Measurements from ENCODE around the gene SLC66A1. TPM values are rescaled to one million over a fixed set of nuclear protein-coding genes. Genes with fewer than 3 reads are reported as not detected.
A peak's percentile ranks its signal among the peaks of the same experiment; 100 is the strongest.

SLC66A1 gene
- total RNA-seq, 1 donor from 2014 or later, result 6.9 TPM

DNA sequence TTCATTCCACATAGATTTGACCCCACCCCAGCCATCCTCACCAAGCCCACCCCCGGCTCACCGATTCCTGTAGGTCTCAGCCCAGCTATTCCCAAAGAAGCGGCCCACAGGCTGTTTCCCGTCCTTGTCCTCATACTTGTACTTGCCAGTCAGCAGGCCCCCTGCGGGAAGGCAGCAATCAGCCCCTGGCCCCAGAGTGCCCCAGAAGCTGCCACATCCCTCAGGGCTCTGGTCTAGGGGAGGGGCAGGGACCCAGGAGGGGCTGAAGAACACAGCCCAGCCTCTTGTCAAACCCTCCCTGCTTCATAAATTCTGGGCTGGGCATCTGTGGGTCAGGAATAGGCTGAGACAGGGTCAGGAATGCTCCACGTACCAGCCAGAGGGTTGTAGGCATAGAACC lies 5.2 kb upstream of the SLC66A1 start:
- ATAC-seq, result no peak

DNA sequence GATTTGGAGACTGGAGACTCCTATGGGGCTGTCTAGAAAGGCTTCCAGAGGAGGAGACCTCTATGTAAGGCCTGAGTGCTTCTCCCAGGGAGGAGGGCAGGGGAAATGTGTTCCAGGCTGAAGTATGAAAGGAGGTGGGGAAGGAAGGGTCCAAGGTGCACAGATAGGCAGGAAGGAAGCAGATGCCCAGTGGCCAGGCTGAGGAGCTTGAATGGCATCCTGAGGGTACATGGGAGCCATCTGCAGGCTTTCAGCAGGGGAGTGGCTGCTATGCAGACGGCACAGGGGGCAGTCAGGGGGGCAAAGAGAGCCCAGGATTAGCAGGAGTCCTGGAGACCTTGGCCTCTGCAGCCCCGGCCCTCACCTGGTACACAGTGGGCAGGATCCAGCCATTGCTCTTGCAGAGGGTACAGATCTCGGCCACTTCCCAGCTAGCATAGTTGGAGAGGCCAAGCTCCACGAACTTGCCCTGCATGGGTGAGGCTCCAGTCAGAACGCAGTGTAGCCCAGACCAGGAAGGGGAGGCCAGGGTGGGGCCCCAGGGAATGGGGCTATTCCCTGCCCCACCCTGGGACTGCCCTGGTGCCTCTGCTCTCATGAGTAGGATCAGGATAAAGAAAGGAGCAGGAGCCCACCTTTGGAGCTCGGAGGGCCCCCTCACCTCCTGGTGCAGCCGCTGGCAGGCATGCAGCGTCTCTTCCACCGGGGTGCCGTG lies 4.2 kb upstream of the SLC66A1 start:
- ATAC-seq, result no peak

DNA sequence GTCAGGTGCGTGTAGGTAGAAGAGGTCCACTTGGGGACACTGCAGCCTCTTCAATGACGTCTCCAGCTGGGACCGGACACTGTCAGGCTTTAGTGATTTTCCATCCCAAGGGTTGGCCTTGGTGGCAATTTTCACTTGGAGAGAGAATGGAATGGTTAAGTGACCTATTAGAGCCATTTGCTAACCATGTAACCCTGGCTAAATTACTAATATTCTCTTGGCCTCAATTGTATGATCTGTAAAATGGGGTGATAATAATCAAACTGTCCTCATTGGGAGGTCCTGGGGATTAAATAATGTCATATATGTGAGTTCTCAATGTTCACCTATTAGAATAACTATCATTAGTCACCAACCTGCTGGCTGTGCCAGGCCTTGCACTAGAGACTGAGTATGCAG lies 3.6 kb upstream of the SLC66A1 start:
- ATAC-seq, result no peak

DNA sequence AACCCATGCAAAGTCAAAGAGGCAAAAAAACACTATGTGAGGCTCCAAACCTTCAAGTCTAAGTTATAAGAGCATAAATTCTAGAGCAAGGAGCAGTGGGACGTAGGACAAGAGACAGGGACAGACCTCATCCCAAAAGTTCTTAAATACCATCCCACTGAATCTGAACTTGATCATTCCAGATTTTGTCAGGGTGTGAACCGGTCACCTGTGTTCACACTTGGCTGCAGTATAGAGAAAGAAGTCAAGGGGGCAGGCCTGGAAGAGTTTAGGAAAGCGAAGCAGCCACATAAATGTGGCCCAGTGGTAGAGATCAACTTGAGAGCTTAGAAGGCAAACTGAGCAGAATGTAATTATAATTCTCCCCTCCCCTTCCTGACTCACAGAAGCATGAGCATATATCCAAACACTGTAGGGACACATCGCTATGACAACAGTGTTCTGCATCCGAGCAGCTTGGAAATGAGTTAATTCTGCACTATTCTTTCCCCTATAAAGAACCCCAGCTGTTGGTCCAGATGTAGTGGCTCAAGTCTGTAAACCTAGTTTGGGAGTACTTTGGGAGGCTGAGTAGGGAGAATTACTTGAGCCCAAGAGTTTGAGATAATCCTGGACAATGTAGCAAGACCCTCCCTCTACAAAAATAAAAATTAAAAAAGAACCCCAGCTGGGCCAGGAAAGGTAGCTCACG lies 2.9 kb upstream of the SLC66A1 start:
- ATAC-seq, result no peak

DNA sequence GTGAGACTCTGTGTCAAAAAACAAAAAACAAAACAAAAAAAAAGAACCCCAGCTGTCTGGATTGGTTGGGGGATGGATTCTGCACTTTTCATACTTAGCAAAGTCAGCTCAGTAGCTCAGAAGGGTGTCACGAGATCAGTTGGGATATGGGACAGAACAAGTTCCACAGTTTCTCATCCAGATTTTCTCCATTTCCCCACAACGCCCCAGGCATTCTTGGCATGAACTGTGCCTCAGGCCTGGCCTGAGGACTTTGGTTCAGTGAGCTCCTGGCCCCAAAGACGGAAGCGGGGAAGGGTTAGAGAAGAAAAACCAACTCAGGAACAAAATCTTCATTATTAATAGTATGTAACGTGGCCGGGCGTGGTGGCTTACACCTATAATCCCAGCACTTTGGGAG lies 2.1 kb upstream of the SLC66A1 start:
- ATAC-seq, result no peak

DNA sequence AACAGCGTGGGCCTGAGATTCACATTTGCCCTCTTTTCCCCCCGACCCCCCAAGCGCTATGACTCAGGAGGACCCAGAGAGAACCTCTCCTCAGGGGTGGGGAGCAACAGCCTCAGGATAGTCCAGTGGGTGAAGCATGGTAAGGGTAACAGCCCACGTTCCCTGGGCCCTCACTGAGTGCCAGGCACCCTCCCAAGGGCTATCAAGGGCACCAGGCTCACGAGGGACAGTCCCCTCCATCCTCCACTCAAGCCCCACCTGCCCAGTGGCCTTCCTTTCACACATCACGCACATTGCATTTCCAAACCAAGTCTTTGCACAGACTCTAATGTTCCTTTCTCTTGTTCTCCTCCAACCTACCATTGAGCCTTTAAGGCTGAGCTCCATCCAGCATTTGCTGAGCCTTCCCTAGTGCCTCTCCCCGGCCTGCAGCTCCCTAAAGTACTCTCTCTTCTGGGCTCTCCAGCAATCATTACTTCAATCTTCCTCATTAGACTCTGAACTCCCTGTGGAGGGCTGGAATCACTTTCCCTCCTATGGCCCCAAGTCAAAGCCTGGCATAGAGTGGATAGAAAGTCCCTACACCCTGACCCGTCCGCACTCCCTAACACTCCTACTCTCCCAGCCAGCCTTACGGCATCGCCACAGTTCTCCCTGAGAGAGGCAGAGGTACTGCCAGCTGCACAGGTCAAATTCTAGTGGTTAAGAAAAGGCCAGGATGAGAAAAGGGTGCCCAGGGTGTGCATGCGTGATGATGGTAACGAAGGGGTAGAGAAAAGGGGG lies 1.2 kb upstream of the SLC66A1 start:
- ATAC-seq, result no peak

DNA sequence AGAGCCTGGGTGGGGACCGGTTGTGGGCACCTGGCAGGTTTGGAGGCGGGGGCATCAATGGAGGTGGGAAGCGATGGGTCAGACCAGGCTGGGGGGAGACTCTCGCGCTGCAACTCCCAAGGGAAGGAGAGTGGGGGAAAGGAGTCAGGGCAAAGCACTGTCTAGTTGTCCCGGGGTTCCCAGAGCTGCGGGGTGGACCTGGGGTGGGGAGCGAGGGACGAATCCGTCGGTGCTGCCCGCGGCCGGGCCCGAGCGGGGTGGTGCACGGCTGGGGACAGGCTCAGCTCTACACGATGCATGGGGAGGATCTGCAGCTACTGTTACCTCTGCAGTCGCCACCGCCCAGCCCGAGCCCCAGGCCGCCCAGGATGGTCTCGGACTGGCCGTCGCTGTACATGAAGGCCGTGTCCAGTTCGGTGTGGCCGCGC lies 609 bp upstream of the SLC66A1 start:
- peak; percentile 19 for ATAC-seq

DNA sequence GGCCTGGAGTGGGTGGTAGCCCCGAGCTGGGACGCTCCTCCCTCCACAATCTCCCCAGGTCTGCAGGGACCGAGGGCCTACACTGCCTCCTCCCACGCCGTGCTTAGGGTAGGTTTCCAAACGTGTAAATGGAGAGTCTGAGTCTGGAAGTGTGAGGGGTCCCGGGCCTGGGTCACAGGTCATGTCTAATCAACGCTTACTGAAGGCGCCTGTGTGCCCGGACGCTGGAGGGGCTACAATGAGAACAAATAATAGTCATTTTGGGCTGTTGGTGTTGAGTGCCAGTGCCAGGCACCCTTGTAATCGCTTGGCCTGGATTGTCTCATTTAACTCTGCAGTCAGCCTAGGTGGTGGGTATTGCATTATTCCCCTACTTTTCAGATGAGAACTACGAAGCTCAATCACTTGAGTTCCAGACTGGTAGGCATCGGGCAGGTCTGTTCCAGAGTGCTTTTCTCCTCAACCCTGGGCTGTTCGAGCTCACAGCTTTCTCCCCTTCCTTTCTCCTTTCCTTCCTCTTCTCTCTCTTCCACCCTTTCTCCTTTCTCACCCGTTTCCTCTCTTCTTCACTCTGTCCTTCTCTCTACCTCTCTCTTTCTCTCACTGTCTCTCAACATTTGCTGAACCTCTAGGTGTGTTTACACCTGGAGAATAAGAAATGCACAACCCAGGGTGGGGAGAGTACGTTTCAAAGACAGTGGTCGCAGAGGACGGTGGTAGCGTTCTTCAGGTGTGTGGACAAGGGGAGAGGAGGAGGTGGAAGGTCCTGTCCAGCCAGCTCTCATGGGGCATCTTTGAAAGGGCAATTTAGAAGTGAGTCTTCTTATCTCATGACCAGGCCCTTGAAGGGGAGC lies 883 bp downstream of the SLC66A1 start:
- no peak for ATAC-seq

DNA sequence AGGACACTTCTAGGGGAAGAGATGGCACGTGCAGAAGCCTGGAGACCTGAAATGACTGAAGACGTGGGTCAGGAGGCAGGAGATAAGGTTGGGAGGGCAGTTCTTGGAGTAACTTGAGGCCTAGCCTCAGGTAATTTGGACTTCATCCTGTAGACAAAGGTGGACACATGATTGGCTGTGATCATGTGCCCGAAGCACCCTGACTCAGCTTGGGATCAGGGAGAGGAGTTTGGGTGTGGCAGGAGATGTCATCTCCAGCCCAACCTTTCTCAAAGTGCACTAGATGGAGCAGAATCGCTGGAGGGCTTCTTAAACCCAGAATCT lies 1.5 kb downstream of the SLC66A1 start:
- ATAC-seq, result no peak

DNA sequence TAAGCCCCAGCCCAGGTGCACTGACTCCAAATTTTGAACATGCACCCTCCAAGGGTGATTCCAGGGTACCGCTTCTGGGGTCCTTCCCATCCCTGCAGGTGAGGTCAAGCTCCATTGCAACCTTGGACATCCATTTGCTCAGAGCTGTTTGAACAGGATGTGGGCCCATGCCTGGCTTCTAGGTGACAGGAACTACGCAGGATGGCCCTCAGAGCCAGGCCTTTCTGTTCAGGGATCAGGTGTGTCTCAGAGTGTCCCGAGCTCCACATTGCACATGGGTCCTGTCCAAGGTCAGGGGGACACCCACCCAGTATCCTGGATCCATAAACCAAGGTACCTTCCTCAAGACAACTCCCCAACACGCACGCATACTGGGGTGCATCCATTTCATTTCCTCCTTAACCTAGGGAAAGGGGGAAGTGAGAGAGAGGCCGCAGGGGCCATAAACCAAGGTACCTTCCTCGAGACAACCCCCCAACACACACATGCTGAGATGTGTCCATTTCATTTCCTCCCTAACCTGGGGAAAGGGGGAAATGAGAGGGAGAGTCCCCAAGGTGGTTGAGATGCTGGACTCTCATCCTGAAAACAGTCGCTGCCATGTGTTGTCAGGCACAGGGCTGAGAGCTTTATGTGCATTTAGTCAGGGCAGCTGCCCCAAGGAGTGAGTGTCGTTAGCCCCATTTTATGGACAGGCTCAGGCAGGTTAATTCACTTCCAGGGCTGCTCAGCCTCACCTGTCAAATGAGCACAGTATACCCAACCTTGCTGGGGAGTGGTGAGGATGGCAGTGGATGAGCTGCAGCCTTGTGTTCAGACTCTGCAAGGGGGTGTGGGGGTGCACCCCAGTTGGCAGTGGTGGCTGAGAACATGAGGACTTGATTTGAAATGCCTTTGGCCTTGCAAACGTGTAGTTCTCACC lies 2.1 kb downstream of the SLC66A1 start:
- ATAC-seq, result peak; percentile 4

DNA sequence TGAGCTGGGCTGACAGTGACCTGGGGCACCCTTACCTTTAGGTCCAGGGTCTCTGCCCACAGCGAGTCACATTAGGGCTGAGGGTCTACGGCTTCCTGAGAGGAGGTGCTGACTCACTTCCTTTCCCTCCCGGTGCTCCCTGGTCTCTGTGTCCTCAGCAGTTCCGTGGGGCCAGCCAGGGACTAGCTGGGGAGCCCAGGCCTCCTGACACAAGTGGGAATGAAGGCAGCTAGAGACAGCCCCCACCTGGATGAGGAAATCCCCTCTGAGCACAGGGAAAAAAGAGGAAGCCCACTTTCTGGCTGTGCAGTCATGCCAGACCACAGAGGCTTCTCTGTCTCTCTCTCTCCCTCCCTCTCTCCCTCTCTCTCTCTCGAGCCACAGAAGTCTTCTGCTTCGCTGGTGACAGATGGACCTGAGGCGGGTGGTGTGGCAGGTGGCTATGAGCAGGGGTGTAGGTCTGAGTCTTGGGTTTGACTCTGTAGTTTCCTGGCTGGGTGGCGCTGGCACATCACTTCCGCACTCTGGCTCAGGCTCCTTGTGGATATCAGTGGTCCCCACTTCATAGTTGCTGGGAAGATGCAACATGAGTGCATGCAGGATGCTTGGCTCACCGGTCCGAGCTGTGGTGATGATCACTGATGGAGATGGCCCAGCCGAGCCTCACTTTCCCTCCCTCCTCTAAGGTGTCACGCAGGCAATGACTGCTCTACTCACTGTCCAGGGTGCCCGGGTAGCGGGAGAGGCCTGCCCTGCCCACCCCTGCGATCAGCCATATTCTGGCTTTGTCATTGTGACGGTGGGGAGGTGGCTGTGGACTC lies 3.5 kb downstream of the SLC66A1 start:
- ATAC-seq, result no peak

DNA sequence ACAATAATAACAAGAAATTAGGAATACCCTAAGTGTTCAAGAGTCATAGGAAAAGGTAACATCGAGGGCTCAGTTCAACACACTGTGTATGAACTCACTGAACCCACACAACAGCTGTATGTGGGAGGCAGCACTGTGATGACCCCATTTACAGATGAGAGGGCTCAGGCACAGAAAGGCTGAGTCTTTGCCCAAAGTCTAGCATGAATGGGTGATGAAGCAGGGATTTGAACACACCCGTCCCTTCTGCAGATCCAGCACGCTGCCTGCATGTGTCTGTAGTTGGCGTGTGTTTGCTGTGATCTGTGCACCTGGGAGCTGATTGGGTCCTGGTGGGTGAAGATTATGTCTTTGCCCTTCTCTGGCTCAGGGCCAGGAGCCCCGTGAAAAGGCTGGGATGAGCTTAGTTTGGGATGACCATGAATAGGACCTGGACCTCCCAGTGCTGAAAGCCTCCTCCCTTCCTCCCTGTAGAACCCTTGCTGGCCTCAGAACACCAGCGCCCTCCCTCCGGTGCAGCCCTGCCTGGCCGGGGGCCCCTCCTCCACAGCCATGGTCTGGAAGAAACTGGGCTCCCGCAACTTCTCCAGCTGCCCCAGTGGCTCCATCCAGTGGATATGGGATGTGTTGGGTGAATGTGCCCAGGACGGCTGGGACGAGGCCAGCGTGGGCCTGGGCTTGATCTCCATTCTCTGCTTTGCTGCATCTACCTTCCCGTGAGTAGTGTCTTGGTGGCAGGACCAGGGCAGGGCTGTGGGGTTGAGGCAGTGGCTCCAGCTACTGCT lies 5.2 kb downstream of the SLC66A1 start:
- no peak for ATAC-seq

DNA sequence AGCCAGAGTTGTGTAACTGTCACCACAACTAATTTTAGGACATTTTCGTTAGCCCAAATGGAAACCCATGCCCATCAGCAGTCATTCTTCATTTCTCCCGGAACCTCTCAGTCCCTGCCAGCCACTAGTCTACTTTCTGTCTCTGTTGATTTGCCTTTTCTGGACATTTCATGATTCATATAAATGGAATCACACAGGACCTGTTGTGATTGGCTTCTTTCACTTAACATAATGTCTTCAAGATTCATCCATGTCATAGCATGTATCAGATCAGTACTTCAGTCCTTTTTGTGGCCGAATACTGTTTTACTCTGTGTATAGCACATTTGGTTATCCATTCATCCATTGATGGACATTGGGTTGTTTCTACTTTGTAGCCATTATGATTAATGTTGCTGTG lies 7.1 kb downstream of the SLC66A1 start:
- no peak for ATAC-seq

DNA sequence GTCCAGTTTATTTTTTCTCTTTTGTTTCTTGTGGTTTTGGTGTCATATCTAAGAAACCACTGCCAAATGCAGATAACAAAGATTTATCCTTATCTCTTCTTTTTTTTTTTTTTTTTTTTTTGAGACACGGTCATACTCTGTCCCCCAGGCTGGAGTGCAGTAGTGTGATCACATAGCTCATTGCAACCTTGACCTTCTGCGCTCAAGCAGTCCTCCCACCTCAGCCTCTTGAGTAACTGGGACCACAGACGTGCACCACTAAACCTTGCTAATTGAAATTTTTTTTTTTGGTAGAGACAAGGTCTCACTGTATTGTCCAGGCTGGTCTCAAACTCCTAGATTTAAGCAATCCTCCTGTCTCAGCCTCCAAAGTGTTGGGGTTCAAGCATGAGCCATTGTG lies 8.9 kb downstream of the SLC66A1 start:
- no peak for ATAC-seq

DNA sequence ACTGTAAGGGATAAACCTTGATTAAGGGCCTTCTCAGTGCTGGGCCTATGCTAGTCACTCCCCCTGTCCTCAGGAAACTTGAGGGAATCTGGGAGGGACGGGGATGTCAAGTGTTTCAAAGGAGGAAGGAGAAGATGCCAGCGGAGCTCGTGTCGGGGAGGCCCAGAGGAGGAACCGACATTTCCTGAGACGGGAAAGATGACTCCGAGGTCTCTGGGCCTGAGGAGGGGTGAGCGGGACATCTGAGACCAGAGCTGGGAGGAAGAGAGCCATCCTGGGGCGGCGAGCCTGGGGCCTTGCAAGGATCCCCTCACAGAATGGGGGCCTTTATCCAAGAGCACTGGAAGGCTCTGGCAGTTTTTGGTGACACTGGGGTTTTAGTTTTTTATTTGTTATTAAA lies 10.4 kb downstream of the SLC66A1 start:
- ATAC-seq, result no peak

DNA sequence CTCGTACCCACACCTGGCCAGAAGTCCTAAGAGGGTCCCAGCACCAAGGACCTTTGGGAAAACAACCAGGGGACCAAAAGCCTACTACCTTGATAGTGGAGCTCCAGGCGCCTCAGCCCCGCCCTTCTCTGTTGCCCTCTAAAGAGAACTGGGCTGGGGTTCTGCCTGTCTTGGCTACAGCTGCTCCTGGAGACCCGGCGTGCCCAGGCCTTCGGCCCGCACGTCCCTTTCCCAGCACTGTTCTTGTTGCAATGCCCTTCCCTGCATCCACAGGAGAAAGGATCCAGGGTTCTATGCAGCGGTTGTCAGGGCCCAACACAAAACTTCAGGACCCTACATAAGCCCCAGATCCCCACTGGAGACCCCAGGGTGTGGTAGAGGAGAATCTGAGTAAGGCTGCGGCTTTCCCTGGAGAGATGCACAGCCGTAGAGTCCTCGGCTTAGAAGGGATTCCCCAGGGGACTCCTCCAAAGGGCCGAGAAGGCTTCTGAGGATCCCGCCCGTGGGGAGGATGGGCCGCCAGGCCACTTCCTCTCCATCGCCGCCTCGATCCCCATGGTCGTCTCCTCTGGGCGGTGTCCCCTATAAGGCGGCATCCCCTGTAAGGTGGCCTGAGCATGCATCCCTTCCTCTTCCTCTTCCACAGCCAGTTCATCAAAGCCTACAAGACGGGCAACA lies 12.0 kb downstream of the SLC66A1 start:
- ATAC-seq, result no peak

DNA sequence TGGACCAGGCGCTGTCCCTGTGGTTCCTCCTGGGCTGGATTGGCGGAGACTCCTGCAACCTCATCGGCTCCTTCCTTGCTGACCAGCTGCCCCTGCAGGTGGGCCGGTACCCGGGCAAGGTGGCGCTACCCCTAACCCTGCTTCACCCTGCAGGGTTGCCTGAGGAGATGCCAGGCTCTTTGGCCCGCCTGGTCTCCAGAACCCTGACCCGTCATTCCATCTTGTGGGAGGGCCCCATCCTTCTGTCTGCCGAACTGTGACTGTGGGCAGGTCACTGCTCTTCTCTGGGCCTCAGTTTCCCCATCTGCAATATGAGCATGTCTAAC lies 12.5 kb downstream of the SLC66A1 start:
- ATAC-seq, result no peak

DNA sequence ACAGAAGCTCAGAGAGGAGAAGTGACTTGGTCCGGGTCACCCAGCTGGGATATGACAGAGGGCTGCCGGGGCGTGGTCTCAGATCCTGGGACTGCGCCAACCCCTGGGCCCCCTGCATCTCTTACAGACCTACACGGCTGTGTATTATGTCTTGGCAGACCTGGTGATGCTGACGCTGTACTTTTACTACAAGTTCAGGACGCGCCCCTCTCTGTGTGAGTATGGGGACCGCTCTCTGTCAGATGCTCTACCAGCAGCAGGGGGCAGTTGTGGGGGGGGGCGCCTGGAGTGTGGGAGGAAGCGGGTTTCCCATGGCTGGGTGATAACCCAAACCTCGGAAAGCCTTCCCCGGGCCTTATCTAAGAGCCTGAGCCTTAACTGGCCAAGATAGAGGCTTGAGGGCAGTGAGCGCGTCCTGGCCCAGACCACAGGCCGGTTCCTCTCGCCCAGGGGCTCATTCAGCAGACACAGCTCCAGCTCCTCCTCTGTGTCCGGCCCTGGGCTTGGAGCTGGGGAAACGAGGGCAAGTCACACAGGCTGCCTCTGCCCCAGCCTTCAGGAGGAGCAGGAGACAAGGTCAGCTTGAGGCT lies 13.3 kb downstream of the SLC66A1 start:
- ATAC-seq, result no peak
